ENCODE results near the gene CDC7. TPM values are rescaled to one million over a fixed set of nuclear protein-coding genes. Genes with fewer than 3 reads are reported as not detected.

CDC7 gene
- total RNA-seq, 1 donor from 2014 or later, result 2.7 TPM

- Histone ChIP-seq H3K4me3 (no peak overlapping the region), H3K27me3 (no peaks in the 10 kb centered on the region), H3K27ac (no peak overlapping the region), H3K4me1 (peaks cover 0 to 3% of the 10 kb centered on the region in 2 donors), H3K9me3 (peaks cover 0 to 2% of the 10 kb centered on the region in 2 donors), H3K36me3 (no peaks in the 10 kb centered on the region)
- intact Hi-C loops (cut with DNase I), result no loop called here
- DNase-seq (ENCODE audit: low spot score in 2 of 2), result no peak
- TF ChIP-seq, protein P1, sequence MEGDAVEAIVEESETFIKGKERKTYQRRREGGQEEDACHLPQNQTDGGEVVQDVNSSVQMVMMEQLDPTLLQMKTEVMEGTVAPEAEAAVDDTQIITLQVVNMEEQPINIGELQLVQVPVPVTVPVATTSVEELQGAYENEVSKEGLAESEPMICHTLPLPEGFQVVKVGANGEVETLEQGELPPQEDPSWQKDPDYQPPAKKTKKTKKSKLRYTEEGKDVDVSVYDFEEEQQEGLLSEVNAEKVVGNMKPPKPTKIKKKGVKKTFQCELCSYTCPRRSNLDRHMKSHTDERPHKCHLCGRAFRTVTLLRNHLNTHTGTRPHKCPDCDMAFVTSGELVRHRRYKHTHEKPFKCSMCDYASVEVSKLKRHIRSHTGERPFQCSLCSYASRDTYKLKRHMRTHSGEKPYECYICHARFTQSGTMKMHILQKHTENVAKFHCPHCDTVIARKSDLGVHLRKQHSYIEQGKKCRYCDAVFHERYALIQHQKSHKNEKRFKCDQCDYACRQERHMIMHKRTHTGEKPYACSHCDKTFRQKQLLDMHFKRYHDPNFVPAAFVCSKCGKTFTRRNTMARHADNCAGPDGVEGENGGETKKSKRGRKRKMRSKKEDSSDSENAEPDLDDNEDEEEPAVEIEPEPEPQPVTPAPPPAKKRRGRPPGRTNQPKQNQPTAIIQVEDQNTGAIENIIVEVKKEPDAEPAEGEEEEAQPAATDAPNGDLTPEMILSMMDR (IDR thresholded peaks at IDR 0.05), result no peak
Measured at GRCh38 chr1:91559046-91559750, 58.5 kb downstream of the CDC7 start.

GRCh38 chr1:91559838-91560565 is 59.4 kb downstream of the CDC7 start:
- Histone ChIP-seq H3K4me1 (no peaks in the 10 kb centered on the region), H3K9me3 (peaks cover 0 to 4% of the 10 kb centered on the region in 2 donors), H3K4me3 (no peak overlapping the region), H3K27me3 (no peaks in the 10 kb centered on the region), H3K36me3 (no peaks in the 10 kb centered on the region), H3K27ac (no peak overlapping the region)
- intact Hi-C loops (cut with DNase I), result no loop called here
- no peak for DNase-seq (ENCODE audit: low spot score in 2 of 2)
- TF ChIP-seq, protein P1 (IDR thresholded peaks at IDR 0.05), result no peak

DNA sequence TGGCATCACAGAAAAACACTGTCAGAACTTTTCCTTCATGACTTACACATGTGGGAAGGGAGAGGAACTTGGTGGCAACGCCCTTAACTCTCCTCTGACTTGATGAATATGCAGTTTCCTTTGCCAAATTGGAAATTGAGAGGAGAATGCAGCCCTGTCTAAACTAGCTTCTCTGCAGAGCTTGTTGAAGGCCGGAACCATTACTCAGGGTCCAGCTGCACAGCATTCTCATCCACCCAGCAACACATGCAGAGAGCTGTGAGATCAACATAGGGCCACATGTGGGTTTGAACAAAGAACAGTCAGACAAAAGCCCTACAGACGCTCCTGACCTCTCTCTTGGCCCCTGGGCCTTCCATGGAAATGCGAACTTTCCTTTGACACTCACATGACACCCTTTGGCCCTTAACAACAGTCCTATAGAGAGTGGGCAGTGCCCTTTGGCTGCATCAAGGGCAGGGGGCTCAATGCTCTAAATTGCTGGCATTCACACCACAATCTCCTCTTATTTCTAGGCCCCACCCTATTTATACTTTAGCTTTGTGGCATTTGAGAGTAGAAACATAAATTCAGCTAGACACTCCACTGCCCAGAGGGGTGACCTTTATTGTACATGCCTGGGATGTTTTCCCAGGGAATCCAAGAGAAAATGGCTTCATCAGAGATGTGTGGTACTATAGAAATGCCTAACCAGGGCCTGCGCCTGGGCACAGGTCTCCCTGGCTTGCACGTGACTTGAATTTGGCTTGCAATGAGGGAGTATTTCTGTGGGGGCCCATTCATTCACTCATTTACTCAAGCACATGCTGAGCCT is 64.4 kb downstream of the CDC7 start:
- Histone ChIP-seq H3K27me3 (no peaks in the 10 kb centered on the region), H3K27ac (peak overlapping the region in 1 of 2 donors; percentile 2), H3K4me1 (peaks cover 0 to 6% of the 10 kb centered on the region in 2 donors), H3K9me3 (peaks cover 0 to 4% of the 10 kb centered on the region in 2 donors), H3K4me3 (no peak overlapping the region), H3K36me3 (no peaks in the 10 kb centered on the region)
- intact Hi-C loops (cut with DNase I), result loop anchor here (5.0 kb wide), 2 partner anchors 177 to 322 kb away; partner anchors contain the start of gene TGFBR3
- TF ChIP-seq, protein P1 (IDR thresholded peaks at IDR 0.05), result no peak
- no peak for DNase-seq (ENCODE audit: low spot score in 2 of 2)

GRCh38 chr1:91567583-91567982 is 66.9 kb downstream of the CDC7 start:
- TF ChIP-seq, protein P1 (IDR thresholded peaks at IDR 0.05), result no peak
- no peak overlapping the region for H3K27ac ChIP-seq
- H3K4me1 ChIP-seq, result peaks cover 0 to 10% of the 10 kb centered on the region in 2 donors

DNA sequence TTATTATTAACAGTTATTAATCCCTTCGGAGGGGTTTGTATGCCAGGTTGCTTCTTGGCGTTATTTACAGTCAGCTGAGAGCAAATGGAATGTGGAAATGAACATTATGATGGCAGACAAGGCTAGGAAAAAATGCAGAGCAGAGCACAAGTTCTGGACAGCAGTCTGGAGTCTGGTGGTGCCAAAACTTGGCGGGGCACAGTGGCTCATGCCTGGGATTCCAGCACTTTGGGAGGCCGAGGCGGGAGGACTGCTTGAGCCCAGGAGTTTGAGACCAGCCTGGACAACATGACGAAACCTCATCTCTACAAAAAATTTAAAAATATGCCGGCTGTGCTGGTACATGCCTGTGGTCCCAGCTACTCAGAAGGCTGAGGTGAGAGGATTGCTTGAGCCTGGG is 67.6 kb downstream of the CDC7 start:
- Histone ChIP-seq H3K27ac (no peak overlapping the region), H3K27me3 (no peaks in the 10 kb centered on the region), H3K9me3 (peaks cover 0 to 4% of the 10 kb centered on the region in 2 donors), H3K4me3 (no peak overlapping the region), H3K36me3 (no peaks in the 10 kb centered on the region), H3K4me1 (peaks cover 0 to 10% of the 10 kb centered on the region in 2 donors)
- intact Hi-C loops (cut with DNase I), result loop anchor here (5.0 kb wide), 2 partner anchors 174 to 319 kb away; partner anchors contain the start of gene TGFBR3
- TF ChIP-seq, protein P1 (IDR thresholded peaks at IDR 0.05), result no peak
- no peak for DNase-seq (ENCODE audit: low spot score in 2 of 2)

More at GRCh38 chr1:91567583-91567982, 66.9 kb downstream of the CDC7 start:
- DNase-seq (ENCODE audit: low spot score in 2 of 2), result no peak
- Histone ChIP-seq H3K36me3 (no peaks in the 10 kb centered on the region), H3K9me3 (peaks cover 0 to 4% of the 10 kb centered on the region in 2 donors), H3K27me3 (no peaks in the 10 kb centered on the region), H3K4me3 (no peak overlapping the region)
- intact Hi-C loops (cut with DNase I), result loop anchor here (5.0 kb wide), 2 partner anchors 175 to 320 kb away; partner anchors contain the start of gene TGFBR3

Measured in ascending aorta (tissue), 2 donors.